Panc1 (cell line): ENCODE measurements around the gene LRMDA. TPM values are rescaled to one million over a fixed set of nuclear protein-coding genes. Genes with fewer than 3 reads are reported as not detected.

ENCODE experiments used
- ATAC-seq: fragments of 200-7000 bp; cut with Tn5 transposase; 2 replicates; pipeline ENCODE4 v1.9.1; 2020; ENCODE audit warnings: mild to moderate bottlenecking, moderate library complexity
- BruUV-seq: library from RNA; stranded (reverse); fragments of 400-500 nt; replicated peaks from 2 replicates; lab custom pipeline; 2021; lab: Mats Ljungman, UMichigan
- CTCF ChIA-PET: fragments of 300-600 bp; sonication (Branson Sonifier 250); formaldehyde crosslinking; loops from one replicate; lab custom pipeline; 2022; ENCODE audit warnings: antibody characterized with exemption; lab: Charles Lee
- POLR2A ChIA-PET: fragments of 300-600 bp; sonication (Branson Sonifier 250); formaldehyde crosslinking; loops from one replicate; lab custom pipeline; 2022; ENCODE audit warnings: antibody characterized with exemption; lab: Charles Lee
- DNase-seq: peaks from one replicate; pipeline ENCODE4 v3.0.0-alpha.2; 2010; ENCODE audit warnings: low read depth, low spot score
- H3K27ac ChIP-seq: 2 replicates; pipeline ENCODE4 v1.5.1; 2011; ENCODE audit warnings: mild to moderate bottlenecking, low read length, inconsistent platforms
- H3K27me3 ChIP-seq: fragments of 200-500 bp; sonication (Bioruptor generic); 2 replicates; pipeline ENCODE4 v1.6.0; 2014; ENCODE audit warnings: low read length, inconsistent platforms; ENCODE audit not compliant: control insufficient read depth, insufficient read depth
- H3K36me3 ChIP-seq: fragments of 200-500 bp; sonication (Bioruptor generic); 2 replicates; pipeline ENCODE4 v1.5.1; 2014; ENCODE audit warnings: inconsistent platforms, mild to moderate bottlenecking, low read length, moderate library complexity; ENCODE audit not compliant: control insufficient read depth, insufficient read depth
- H3K4me1 ChIP-seq: 2 replicates; pipeline ENCODE4 v1.5.1; 2011; ENCODE audit warnings: inconsistent platforms, mild to moderate bottlenecking, low read length, moderate library complexity; ENCODE audit not compliant: control insufficient read depth, insufficient read depth
- H3K4me3 ChIP-seq, 2 experiments: 2 replicates each; pipeline ENCODE4 v1.5.1; 2011 to 2012; ENCODE audit warnings: low read depth in 2 of 2, low read length in 2 of 2, mild to moderate bottlenecking in 2 of 2, inconsistent platforms in 1 of 2, moderate library complexity in 1 of 2
- H3K9me3 ChIP-seq: fragments of 200-500 bp; sonication (Bioruptor generic); 2 replicates; pipeline ENCODE4 v1.5.1; 2014; ENCODE audit warnings: low read depth, mild to moderate bottlenecking, inconsistent platforms, low read length, moderate library complexity; ENCODE audit not compliant: control insufficient read depth, insufficient read depth
- POLR2AphosphoS5 ChIP-seq: IDR thresholded peaks from 2 replicates; pipeline ENCODE4 v1.6.1; 2012; ENCODE audit warnings: mild to moderate bottlenecking, low read depth, low read length, moderate library complexity
- SIN3A ChIP-seq: IDR thresholded peaks from 2 replicates; pipeline ENCODE4 v1.6.1; 2012; ENCODE audit warnings: low read depth, mild to moderate bottlenecking, low read length, moderate library complexity, borderline replicate concordance; ENCODE audit not compliant: insufficient read depth
- TCF7L2 ChIP-seq: IDR thresholded peaks from 2 replicates; pipeline ENCODE4 v1.6.1; 2011; ENCODE audit warnings: mild to moderate bottlenecking, low read depth, low read length, inconsistent platforms
- in situ Hi-C: cut with HindIII; loops from 2 replicates; pipeline ENCODE4 v1.10.0; 2016; ENCODE audit warnings: low sequenced_read_pairs, low pct_unique_long_range_greater_than_20kb
- intact Hi-C: fragments of 100-400 bp; cut with micrococcal nuclease; formaldehyde crosslinking; loops from one replicate; pipeline ENCODE4 v1.10.0; 2022; ENCODE audit not compliant: unreplicated experiment
- total RNA-seq: library from RNA; stranded (reverse); gene quantifications from one replicate; pipeline ENCODE4 v1.2.1, GENCODE V29; 2021; ENCODE audit not compliant: unreplicated experiment
- TF ChIP-seq, protein P1 (sequence below), 2 experiments: IDR thresholded peaks; 2 replicates each; pipeline ENCODE4 v1.6.1; 2011 to 2012; ENCODE audit warnings: low read depth in 2 of 2, control low read depth in 1 of 2, low read length in 1 of 2, mild to moderate bottlenecking in 1 of 2, moderate library complexity in 1 of 2; ENCODE audit not compliant: insufficient read depth in 1 of 2
- TF ChIP-seq, protein P2 (sequence below): fragments of 450-650 bp; IDR thresholded peaks from 2 replicates; pipeline ENCODE4 v1.5.1; 2017; ENCODE audit warnings: mild to moderate bottlenecking

LRMDA gene
- total RNA-seq, 1 experiment from 2014 or later, result 1.2 TPM

DNA sequence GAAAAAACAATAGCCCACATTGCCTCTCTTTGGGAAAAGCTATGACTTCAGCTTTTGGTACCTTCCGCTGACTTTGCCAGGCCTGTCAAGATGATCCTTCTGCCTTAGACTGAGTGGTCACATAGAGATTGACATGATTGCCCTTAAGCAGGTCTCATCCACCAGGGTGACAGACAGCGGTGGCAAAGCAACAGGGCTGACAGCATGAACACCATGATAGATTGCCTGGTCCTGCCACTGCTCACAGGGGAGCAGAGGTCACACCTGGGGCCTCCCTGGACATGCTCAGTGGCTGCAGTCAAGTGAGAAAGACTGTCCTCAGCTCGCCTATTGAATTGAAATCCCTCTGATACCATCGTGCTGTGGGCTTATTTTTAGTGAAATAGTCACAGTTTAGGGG is 1125.9 kb downstream of the LRMDA start:
- Histone ChIP-seq H3K27me3 (peaks cover 5% of the 10 kb centered on the region; the same call in 1 of the 2 replicates), H3K27ac (no peak overlapping the region), H3K4me1 (no peaks in the 10 kb centered on the region), H3K4me3 (no peak overlapping the region), H3K36me3 (no peaks in the 10 kb centered on the region), H3K9me3 (no peaks in the 10 kb centered on the region)
- intact Hi-C loops (no loop called here), in situ Hi-C loops (no loop called here)
- ATAC-seq (no peak), DNase-seq (no peak)
- TF ChIP-seq, protein P1, sequence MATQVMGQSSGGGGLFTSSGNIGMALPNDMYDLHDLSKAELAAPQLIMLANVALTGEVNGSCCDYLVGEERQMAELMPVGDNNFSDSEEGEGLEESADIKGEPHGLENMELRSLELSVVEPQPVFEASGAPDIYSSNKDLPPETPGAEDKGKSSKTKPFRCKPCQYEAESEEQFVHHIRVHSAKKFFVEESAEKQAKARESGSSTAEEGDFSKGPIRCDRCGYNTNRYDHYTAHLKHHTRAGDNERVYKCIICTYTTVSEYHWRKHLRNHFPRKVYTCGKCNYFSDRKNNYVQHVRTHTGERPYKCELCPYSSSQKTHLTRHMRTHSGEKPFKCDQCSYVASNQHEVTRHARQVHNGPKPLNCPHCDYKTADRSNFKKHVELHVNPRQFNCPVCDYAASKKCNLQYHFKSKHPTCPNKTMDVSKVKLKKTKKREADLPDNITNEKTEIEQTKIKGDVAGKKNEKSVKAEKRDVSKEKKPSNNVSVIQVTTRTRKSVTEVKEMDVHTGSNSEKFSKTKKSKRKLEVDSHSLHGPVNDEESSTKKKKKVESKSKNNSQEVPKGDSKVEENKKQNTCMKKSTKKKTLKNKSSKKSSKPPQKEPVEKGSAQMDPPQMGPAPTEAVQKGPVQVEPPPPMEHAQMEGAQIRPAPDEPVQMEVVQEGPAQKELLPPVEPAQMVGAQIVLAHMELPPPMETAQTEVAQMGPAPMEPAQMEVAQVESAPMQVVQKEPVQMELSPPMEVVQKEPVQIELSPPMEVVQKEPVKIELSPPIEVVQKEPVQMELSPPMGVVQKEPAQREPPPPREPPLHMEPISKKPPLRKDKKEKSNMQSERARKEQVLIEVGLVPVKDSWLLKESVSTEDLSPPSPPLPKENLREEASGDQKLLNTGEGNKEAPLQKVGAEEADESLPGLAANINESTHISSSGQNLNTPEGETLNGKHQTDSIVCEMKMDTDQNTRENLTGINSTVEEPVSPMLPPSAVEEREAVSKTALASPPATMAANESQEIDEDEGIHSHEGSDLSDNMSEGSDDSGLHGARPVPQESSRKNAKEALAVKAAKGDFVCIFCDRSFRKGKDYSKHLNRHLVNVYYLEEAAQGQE (IDR thresholded peaks at IDR 0.05; ENCODE audit: insufficient read depth in 1 of 2, low read depth in 2 of 2, low read length in 1 of 2), result no peak
- no peak for TF ChIP-seq SIN3A
- no peak for TF ChIP-seq TCF7L2
- TF ChIP-seq POLR2AphosphoS5, result no peak
- TF ChIP-seq, protein P2, sequence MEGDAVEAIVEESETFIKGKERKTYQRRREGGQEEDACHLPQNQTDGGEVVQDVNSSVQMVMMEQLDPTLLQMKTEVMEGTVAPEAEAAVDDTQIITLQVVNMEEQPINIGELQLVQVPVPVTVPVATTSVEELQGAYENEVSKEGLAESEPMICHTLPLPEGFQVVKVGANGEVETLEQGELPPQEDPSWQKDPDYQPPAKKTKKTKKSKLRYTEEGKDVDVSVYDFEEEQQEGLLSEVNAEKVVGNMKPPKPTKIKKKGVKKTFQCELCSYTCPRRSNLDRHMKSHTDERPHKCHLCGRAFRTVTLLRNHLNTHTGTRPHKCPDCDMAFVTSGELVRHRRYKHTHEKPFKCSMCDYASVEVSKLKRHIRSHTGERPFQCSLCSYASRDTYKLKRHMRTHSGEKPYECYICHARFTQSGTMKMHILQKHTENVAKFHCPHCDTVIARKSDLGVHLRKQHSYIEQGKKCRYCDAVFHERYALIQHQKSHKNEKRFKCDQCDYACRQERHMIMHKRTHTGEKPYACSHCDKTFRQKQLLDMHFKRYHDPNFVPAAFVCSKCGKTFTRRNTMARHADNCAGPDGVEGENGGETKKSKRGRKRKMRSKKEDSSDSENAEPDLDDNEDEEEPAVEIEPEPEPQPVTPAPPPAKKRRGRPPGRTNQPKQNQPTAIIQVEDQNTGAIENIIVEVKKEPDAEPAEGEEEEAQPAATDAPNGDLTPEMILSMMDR, result no peak
- ChIA-PET POLR2A (interaction anchor here (0.6 kb wide), 1 partner anchor 220 kb away, joined by 7 read pairs; no protein-coding TSS in a partner anchor), CTCF (no interaction called here)
- no TSS peak for BruUV-seq

DNA sequence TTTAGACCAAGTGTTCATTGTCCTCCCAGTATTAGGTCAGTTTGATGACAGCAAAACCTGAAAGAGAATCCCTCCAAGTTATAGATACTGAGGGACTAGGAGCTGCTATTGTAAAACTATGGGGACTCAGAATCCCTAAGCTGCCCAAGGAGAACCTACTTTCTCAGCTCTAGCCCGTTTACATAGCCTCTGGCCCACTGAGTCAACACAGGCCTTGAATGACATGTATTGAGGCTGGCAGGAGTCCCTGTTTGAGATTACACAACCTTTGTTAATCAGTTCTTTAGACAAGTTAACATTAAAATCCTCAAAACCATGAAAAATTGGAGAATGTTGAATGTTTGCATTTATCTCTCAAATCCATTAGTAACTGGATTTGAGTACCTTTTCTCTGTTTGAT is 1127.2 kb downstream of the LRMDA start:
- H3K27me3 ChIP-seq, result peaks cover 5% of the 10 kb centered on the region; the same call in 1 of the 2 replicates
- TF ChIP-seq, protein P2, result no peak
- TF ChIP-seq POLR2AphosphoS5 (no peak), SIN3A (no peak), TCF7L2 (no peak)
- TF ChIP-seq, protein P1 (IDR thresholded peaks at IDR 0.05; ENCODE audit: insufficient read depth in 1 of 2, low read depth in 2 of 2, low read length in 1 of 2), result no peak
- H3K9me3 ChIP-seq, result no peaks in the 10 kb centered on the region
- POLR2A ChIA-PET, result no interaction called here
- intact Hi-C loops (no loop called here), in situ Hi-C loops (no loop called here)
- no peak for ATAC-seq
- DNase-seq, result no peak
- CTCF ChIA-PET, result no interaction called here
- H3K4me3 ChIP-seq, result no peak overlapping the region
- H3K4me1 ChIP-seq, result no peaks in the 10 kb centered on the region
- no peak overlapping the region for H3K27ac ChIP-seq
- H3K36me3 ChIP-seq, result no peaks in the 10 kb centered on the region
- no TSS peak for BruUV-seq
